B cell (primary cell): ENCODE results near the gene PLCXD1. TPM values are rescaled to one million over a fixed set of nuclear protein-coding genes. Genes with fewer than 3 reads are reported as not detected.
A peak's percentile ranks its signal among the peaks of the same experiment; 100 is the strongest.

Source experiments
- ATAC-seq: fragments of 200-7000 bp; cut with Tn5 transposase; one replicate; pipeline ENCODE4 v1.10.0; 2021; ENCODE audit warnings: low read depth, mild to moderate bottlenecking, moderate number of reproducible peaks, moderate library complexity
- CTCF ChIA-PET: fragments of 350-600 bp; sonication (Branson Sonifier 250); formaldehyde crosslinking; loops from one replicate; lab custom pipeline; 2021; ENCODE audit warnings: antibody characterized with exemption, inconsistent platforms; lab: Charles Lee
- POLR2A ChIA-PET: fragments of 350-600 bp; sonication (Branson Sonifier 250); formaldehyde crosslinking; loops from one replicate; lab custom pipeline; 2021; ENCODE audit warnings: antibody characterized with exemption; lab: Charles Lee
- DNase-seq: peaks from one replicate; pipeline ENCODE4 v3.0.0; 2013
- H2AFZ ChIP-seq: 2 replicates; pipeline ENCODE4 v1.6.1; 2012; ENCODE audit warnings: mild to moderate bottlenecking, low read depth, low read length; ENCODE audit not compliant: insufficient read depth, poor library complexity, severe bottlenecking
- H3K27ac ChIP-seq, 2 donors: 1 replicate in 1 of 2; 2 replicates in 1 of 2; pipeline ENCODE4 v1.5.1; 2012 to 2013; ENCODE audit warnings: low read length in 2 of 2, mild to moderate bottlenecking in 2 of 2, moderate library complexity in 1 of 2
- H3K27me3 ChIP-seq, 4 experiments: fragments of 200-600 bp in 1 of 4; sonication (generic) in 1 of 4; replicated peaks in 1 of 4; 1 replicate in 2 of 4; 2 replicates in 2 of 4; pipeline versions ENCODE4 v1.6.1 to v1.7.0; 2013 to 2016; ENCODE audit warnings: low read length in 3 of 4, mild to moderate bottlenecking in 2 of 4, mixed read lengths in 1 of 4, moderate library complexity in 1 of 4; ENCODE audit not compliant: insufficient read depth in 4 of 4, control insufficient read depth in 3 of 4; ENCODE audit errors: control extremely low read depth in 1 of 4
- H3K36me3 ChIP-seq, 2 experiments: replicated peaks in 1 of 2; 1 replicate in 1 of 2; 2 replicates in 1 of 2; pipeline versions ENCODE4 v1.6.1 to v1.7.1; 2013; ENCODE audit warnings: low read length in 1 of 2; ENCODE audit not compliant: insufficient read depth in 2 of 2, control insufficient read depth in 1 of 2; ENCODE audit errors: control extremely low read depth in 1 of 2, extremely low read depth in 1 of 2
- H3K4me1 ChIP-seq, 2 donors: fragments of 200-600 bp in 1 of 2; sonication (generic) in 1 of 2; 1 replicate in 1 of 2; 2 replicates in 1 of 2; pipeline versions ENCODE4 v1.5.1 to v1.6.1; 2013 to 2017; ENCODE audit warnings: low read length in 2 of 2; ENCODE audit not compliant: control insufficient read depth in 2 of 2, insufficient read depth in 2 of 2
- H3K4me2 ChIP-seq: replicated peaks from 2 replicates; pipeline ENCODE3; 2012; ENCODE audit warnings: mild to moderate bottlenecking, low read depth, low read length; ENCODE audit not compliant: poor library complexity, severe bottlenecking
- H3K4me3 ChIP-seq, 5 experiments: fragments of 200-600 bp in 1 of 5; sonication (generic) in 1 of 5; 1 replicate in 3 of 5; 2 replicates in 2 of 5; pipeline versions ENCODE4 v1.5.1 to v1.7.0; 2011 to 2016; ENCODE audit warnings: low read length in 4 of 5, mild to moderate bottlenecking in 4 of 5, low read depth in 2 of 5, control low read depth in 1 of 5, moderate library complexity in 1 of 5; ENCODE audit not compliant: insufficient read depth in 1 of 5; ENCODE audit errors: control extremely low read depth in 1 of 5, extremely low read depth in 1 of 5
- H3K79me2 ChIP-seq: fragments of 200-600 bp; sonication (generic); one replicate; pipeline ENCODE4 v1.6.0; 2016; ENCODE audit warnings: low read length; ENCODE audit not compliant: control insufficient read depth, insufficient read depth
- H3K9ac ChIP-seq: fragments of 200-600 bp; sonication (generic); 2 replicates; pipeline ENCODE4 v1.6.1; 2017; ENCODE audit warnings: mild to moderate bottlenecking, low read length, moderate library complexity
- H3K9me3 ChIP-seq, 3 donors: one replicate each; pipeline versions ENCODE4 v1.6.1 to v1.7.1; 2013; ENCODE audit warnings: low read length in 2 of 3; ENCODE audit not compliant: control insufficient read depth in 2 of 3, insufficient read depth in 1 of 3; ENCODE audit errors: control extremely low read depth in 1 of 3
- H4K20me1 ChIP-seq: 2 replicates; pipeline ENCODE4 v1.6.0; 2012; ENCODE audit warnings: mild to moderate bottlenecking, low read length; ENCODE audit not compliant: insufficient read depth, control insufficient read depth, poor library complexity, severe bottlenecking
- H3K27ac Mint-ChIP-seq: one replicate; pipeline ENCODE4 v1.8.0; 2021; ENCODE audit warnings: mixed read lengths
- H3K27me3 Mint-ChIP-seq: one replicate; pipeline ENCODE4 v1.8.0; 2021; ENCODE audit warnings: mixed read lengths
- H3K4me1 Mint-ChIP-seq: one replicate; pipeline ENCODE4 v1.8.0; 2021; ENCODE audit warnings: mixed read lengths
- H3K4me3 Mint-ChIP-seq: one replicate; pipeline ENCODE4 v1.8.0; 2021; ENCODE audit warnings: mixed read lengths
- H3K9me3 Mint-ChIP-seq: one replicate; pipeline ENCODE4 v1.8.0; 2022; ENCODE audit warnings: mixed read lengths; ENCODE audit not compliant: insufficient read depth
- CTCF ChIP-seq: fragments of 200-600 bp; IDR thresholded peaks from one replicate; pipeline ENCODE4 v1.8.0; 2022; ENCODE audit warnings: antibody characterized with exemption, mild to moderate bottlenecking
- EZH2 ChIP-seq: IDR thresholded peaks from 2 replicates; pipeline ENCODE4 v1.6.1; 2012; ENCODE audit warnings: borderline replicate concordance, low read depth, mild to moderate bottlenecking, moderate library complexity, low read length; ENCODE audit not compliant: insufficient read depth, poor library complexity, severe bottlenecking
- WGBS: methylation state at CpG from one replicate; pipeline ENCODE4 v1.1.5; 2013; ENCODE audit warnings: missing lambda C conversion rate; ENCODE audit not compliant: insufficient coverage; 5-methylcytosine and 5-hydroxymethylcytosine counted together
- intact Hi-C: fragments of 100-400 bp; cut with micrococcal nuclease; formaldehyde crosslinking; loops from one replicate; pipeline ENCODE4 v1.10.0; 2022
- polyA plus RNA-seq: library from polyadenylated mRNA; depleted of rRNA; stranded (reverse); fragments of >200 nt; gene quantifications from 2 replicates; pipeline ENCODE4 v1.2.3, GENCODE V29; 2012
- total RNA-seq, 2 donors: library from RNA; stranded (reverse); fragments of 120-200 nt in 1 of 2; gene quantifications; 1 replicate in 1 of 2; 2 replicates in 1 of 2; pipeline versions ENCODE4 v1.2.3 to v1.2.4, GENCODE V29; 2013 to 2022

The PLCXD1 gene
- total and polyA plus RNA-seq, 2 donors (not counting 1 experiment from before 2014, with no cell fraction given) = 30.4 to 38.5 TPM

- peaks cover 4 to 34% of the 10 kb centered on the region in 2 experiments for H3K36me3 ChIP-seq
- Mint-ChIP-seq H3K9me3 (no peaks in the 10 kb centered on the region), H3K4me3 (peak overlapping the region; percentile 57), H3K4me1 (peaks cover 23% of the 10 kb centered on the region), H3K27ac (peak overlapping the region; percentile 80), H3K27me3 (peaks cover 3% of the 10 kb centered on the region)
- 97% methylated on average over 50 of the region's 50 CpGs for WGBS
- H3K27me3 ChIP-seq = peaks cover 0 to 8% (median 0%) of the 10 kb centered on the region in 4 experiments
- CTCF ChIA-PET = no interaction called here
- intact Hi-C loops = loop anchor here (5.0 kb wide), 1 partner anchor 1276 kb away; the partner anchor contains the start of gene AKAP17A
- peaks cover 0 to 15% (median 0%) of the 10 kb centered on the region in 3 donors for H3K9me3 ChIP-seq
- H3K27ac ChIP-seq = no peak overlapping the region
- TF ChIP-seq EZH2 = no peak
- H3K79me2 ChIP-seq = peaks cover 18% of the 10 kb centered on the region
- H4K20me1 ChIP-seq = peaks cover 14% of the 10 kb centered on the region
- no peak for ATAC-seq
- H2AFZ ChIP-seq = no peak overlapping the region
- H3K4me1 ChIP-seq = peaks cover 13 to 29% of the 10 kb centered on the region in 2 donors
- POLR2A ChIA-PET = no interaction called here
- peak overlapping the region; percentile 19 for H3K4me2 ChIP-seq
- no peak for DNase-seq
- H3K9ac ChIP-seq = no peak overlapping the region
- H3K4me3 ChIP-seq = no peak overlapping the region
Observed at GRCh38 chrX:316351-317325, 35.5 kb downstream of the PLCXD1 start.

GRCh38 chrX:317424-318067, 36.4 kb downstream of the PLCXD1 start:
- Mint-ChIP-seq H3K4me1 (peaks cover 23% of the 10 kb centered on the region), H3K9me3 (no peaks in the 10 kb centered on the region), H3K27ac (peak overlapping the region; percentile 99), H3K4me3 (peak overlapping the region; percentile 91), H3K27me3 (peaks cover 3% of the 10 kb centered on the region)
- Histone ChIP-seq H3K4me3 (peak overlapping the region in 4 of 5 experiments; percentile 36 to 91 (median 77)), H3K4me2 (peak overlapping the region; percentile 86), H3K27ac (peak overlapping the region; percentile 95 to 96), H2AFZ (no peak overlapping the region), H3K9ac (peak overlapping the region; percentile 92), H3K4me1 (peaks cover 13 to 29% of the 10 kb centered on the region in 2 donors), H3K36me3 (peaks cover 0 to 25% of the 10 kb centered on the region in 2 experiments), H4K20me1 (peaks cover 14% of the 10 kb centered on the region), H3K27me3 (peaks cover 0 to 8% (median 0%) of the 10 kb centered on the region in 4 experiments), H3K9me3 (peaks cover 0 to 15% (median 0%) of the 10 kb centered on the region in 3 donors), H3K79me2 (peaks cover 18% of the 10 kb centered on the region)
- 16% methylated on average over 14 of the region's 28 CpGs for WGBS
- intact Hi-C loops = loop anchor here (1.0 to 5.0 kb wide), 3 partner anchors 35 to 1275 kb away; partner anchors contain the start of gene AKAP17A
- CTCF ChIA-PET = no interaction called here
- no peak for ATAC-seq
- DNase-seq = peak; percentile 48
- no peak for TF ChIP-seq CTCF
- TF ChIP-seq EZH2 = no peak
- POLR2A ChIA-PET = no interaction called here
